HepG2 (cell line): ENCODE results near the gene GPS1. TPM values are rescaled to one million over a fixed set of nuclear protein-coding genes. Genes with fewer than 3 reads are reported as not detected.
A peak's percentile ranks its signal among the peaks of the same experiment; 100 is the strongest.

Experiments
- BHLHE40 ChIP-seq: IDR thresholded peaks from 2 replicates; pipeline ENCODE4 v1.6.1; 2011; ENCODE audit warnings: low read length, improper control_type of control experiment
- CBX1 ChIP-seq: IDR thresholded peaks from one replicate; pipeline ENCODE4 v1.6.1; 2016; ENCODE audit warnings: antibody characterized with exemption, low read depth
- GABPA ChIP-seq, 2 experiments: IDR thresholded peaks; 2 replicates each; pipeline ENCODE4 v1.6.1; 2011 to 2016; ENCODE audit warnings: low read depth in 2 of 2, low read length in 1 of 2, missing biosample characterization in 1 of 2, missing genetic modification characterization in 1 of 2
- HDAC1 ChIP-seq: sonication (generic); formaldehyde crosslinking; IDR thresholded peaks from 2 replicates; pipeline ENCODE4 v1.5.1; 2020; ENCODE audit warnings: mild to moderate bottlenecking, missing genetic modification reagents
- HOXA5 ChIP-seq: sonication (generic); formaldehyde crosslinking; IDR thresholded peaks from 2 replicates; pipeline ENCODE4 v1.4.0; 2020; ENCODE audit warnings: missing genetic modification reagents
- MZF1 ChIP-seq: sonication (generic); formaldehyde crosslinking; IDR thresholded peaks from 2 replicates; pipeline ENCODE4 v1.8.1; 2023; ENCODE audit warnings: mild to moderate bottlenecking, missing genetic modification reagents, borderline replicate concordance
- NAIF1 ChIP-seq: sonication (generic); formaldehyde crosslinking; IDR thresholded peaks from 2 replicates; pipeline ENCODE4 v1.5.0; 2020; ENCODE audit warnings: mild to moderate bottlenecking, missing genetic modification reagents, borderline replicate concordance
- POGK ChIP-seq: sonication (generic); formaldehyde crosslinking; conservative IDR thresholded peaks from 2 replicates; pipeline ENCODE4 v1.8.0; 2022; ENCODE audit warnings: mild to moderate bottlenecking, moderate library complexity, missing genetic modification reagents
- RORA ChIP-seq: sonication (generic); formaldehyde crosslinking; IDR thresholded peaks from 2 replicates; pipeline ENCODE4 v1.5.0; 2020; ENCODE audit warnings: mild to moderate bottlenecking, missing genetic modification reagents, moderate library complexity
- SRY ChIP-seq: sonication (generic); formaldehyde crosslinking; IDR thresholded peaks from 2 replicates; pipeline ENCODE4 v1.8.0; 2022; ENCODE audit warnings: mild to moderate bottlenecking, missing genetic modification reagents
- TP53 ChIP-seq: sonication (generic); formaldehyde crosslinking; conservative IDR thresholded peaks from 2 replicates; pipeline ENCODE4 v1.4.0; 2020; ENCODE audit warnings: missing genetic modification reagents
- ZBTB20 ChIP-seq: sonication (generic); formaldehyde crosslinking; IDR thresholded peaks from 2 replicates; pipeline ENCODE4 v1.8.1; 2023; ENCODE audit warnings: missing genetic modification reagents, low read depth, mild to moderate bottlenecking, borderline replicate concordance
- ZNF160 ChIP-seq: sonication (generic); formaldehyde crosslinking; IDR thresholded peaks from 2 replicates; pipeline ENCODE4 v1.8.0; 2022; ENCODE audit warnings: mild to moderate bottlenecking, inconsistent platforms, missing genetic modification reagents
- ZNF513 ChIP-seq: sonication (generic); formaldehyde crosslinking; conservative IDR thresholded peaks from 2 replicates; pipeline ENCODE4 v1.5.0; 2020; ENCODE audit warnings: missing genetic modification reagents
- ZNF567 ChIP-seq: sonication (generic); formaldehyde crosslinking; IDR thresholded peaks from 2 replicates; pipeline ENCODE4 v1.8.1; 2023; ENCODE audit warnings: mild to moderate bottlenecking, missing genetic modification reagents, borderline replicate concordance
- ZNF674 ChIP-seq: sonication (generic); formaldehyde crosslinking; IDR thresholded peaks from 2 replicates; pipeline ENCODE4 v1.5.0; 2020; ENCODE audit warnings: low read depth, mild to moderate bottlenecking, missing genetic modification reagents
- ZNF678 ChIP-seq: sonication (generic); formaldehyde crosslinking; IDR thresholded peaks from 2 replicates; pipeline ENCODE4 v1.4.0; 2020; ENCODE audit warnings: mild to moderate bottlenecking, missing genetic modification reagents
- ZNF710 ChIP-seq: sonication (generic); formaldehyde crosslinking; IDR thresholded peaks from 2 replicates; pipeline ENCODE4 v1.5.0; 2020; ENCODE audit warnings: mild to moderate bottlenecking, missing genetic modification reagents, borderline replicate concordance
- ZNF891 ChIP-seq: sonication (generic); formaldehyde crosslinking; IDR thresholded peaks from 2 replicates; pipeline ENCODE4 v1.5.0; 2020; ENCODE audit warnings: mild to moderate bottlenecking, missing genetic modification reagents
- polyA plus RNA-seq, 8 experiments: library from polyadenylated mRNA; depleted of rRNA in 3 of 8; stranded (reverse) in 7 of 8; unstranded in 1 of 8; fragments of >200 nt; fragmentation: Illumina TruSeq in 4 of 8; extraction: Trizol in 4 of 8; gene quantifications; 2 replicates each; pipeline versions ENCODE4 v1.2.1 to v1.2.3, GENCODE V29; 2011 to 2016; ENCODE audit warnings: low read depth in 4 of 8, missing spikeins in 1 of 8, mixed read lengths in 1 of 8; ENCODE audit not compliant: insufficient read depth in 1 of 8
- total RNA-seq, 5 experiments: library from RNA; depleted of rRNA; stranded (reverse); fragments of >200 nt; fragmentation: Illumina TruSeq; extraction: Trizol; gene quantifications; 2 replicates each; pipeline ENCODE4 v1.2.3, GENCODE V29; 2016; ENCODE audit warnings: low read depth in 1 of 5
- TF ChIP-seq, protein P1 (sequence below): sonication (generic); formaldehyde crosslinking; IDR thresholded peaks from 2 replicates; pipeline ENCODE4 v1.4.0; 2020; ENCODE audit warnings: mild to moderate bottlenecking, missing genetic modification reagents, borderline replicate concordance

GPS1 gene
- total and polyA plus RNA-seq, 2 of the 13 experiments (the other 11 are each of a cell fraction or from before 2014, with no cell fraction given) = 124 to 128 TPM

GRCh38 chr17:82101767-82102679 is 50.3 kb downstream of the GPS1 start (continued):
- TF ChIP-seq ZNF710 (CRISPR knock-in tag) = peak; percentile 54; the same call in 1 of the 2 replicates
- TF ChIP-seq ZBTB20 = no peak; the same call in 1 of the 2 replicates
- no peak; the same call in 1 of the 2 replicates for TF ChIP-seq HDAC1
- TF ChIP-seq SRY (CRISPR knock-in tag) = peak; percentile 59; the same call in 1 of the 2 replicates
- TF ChIP-seq ZNF891 = peak; percentile 82
- TF ChIP-seq RORA (CRISPR knock-in tag) = no peak
- no peak for TF ChIP-seq TP53 (CRISPR knock-in tag)
- no peak; the same call in 1 of the 2 replicates for TF ChIP-seq ZNF678 (CRISPR knock-in tag)
- TF ChIP-seq GABPA (IDR thresholded peaks at IDR 0.05; ENCODE audit: low read depth, low read length) = no peak
- peak; percentile 64 for TF ChIP-seq GABPA (CRISPR knock-in tag; IDR thresholded peaks at IDR 0.05; ENCODE audit: low read depth)
- TF ChIP-seq, protein P1, sequence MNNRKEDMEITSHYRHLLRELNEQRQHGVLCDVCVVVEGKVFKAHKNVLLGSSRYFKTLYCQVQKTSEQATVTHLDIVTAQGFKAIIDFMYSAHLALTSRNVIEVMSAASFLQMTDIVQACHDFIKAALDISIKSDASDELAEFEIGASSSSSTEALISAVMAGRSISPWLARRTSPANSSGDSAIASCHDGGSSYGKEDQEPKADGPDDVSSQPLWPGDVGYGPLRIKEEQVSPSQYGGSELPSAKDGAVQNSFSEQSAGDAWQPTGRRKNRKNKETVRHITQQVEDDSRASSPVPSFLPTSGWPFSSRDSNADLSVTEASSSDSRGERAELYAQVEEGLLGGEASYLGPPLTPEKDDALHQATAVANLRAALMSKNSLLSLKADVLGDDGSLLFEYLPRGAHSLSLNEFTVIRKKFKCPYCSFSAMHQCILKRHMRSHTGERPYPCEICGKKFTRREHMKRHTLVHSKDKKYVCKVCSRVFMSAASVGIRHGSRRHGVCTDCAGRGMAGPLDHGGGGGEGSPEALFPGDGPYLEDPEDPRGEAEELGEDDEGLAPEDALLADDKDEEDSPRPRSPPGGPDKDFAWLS (CRISPR knock-in tag) = no peak
- peak; percentile 63; the same call in 1 of the 2 replicates for TF ChIP-seq ZNF160
- TF ChIP-seq POGK (CRISPR knock-in tag) = peak; percentile 91
- TF ChIP-seq BHLHE40 = no peak
- 0 out of 2 replicates have a peak, but pooled peaks have one; percentile 50 for TF ChIP-seq ZNF567 (CRISPR knock-in tag)
- no peak for TF ChIP-seq NAIF1 (CRISPR knock-in tag)
- TF ChIP-seq ZNF674 = no peak
- TF ChIP-seq HOXA5 (CRISPR knock-in tag) = 0 out of 2 replicates have a peak, but pooled peaks have one; percentile 44
- no peak for TF ChIP-seq MZF1
- peak; percentile 61; the same call in 1 of the 2 replicates for TF ChIP-seq ZNF513 (CRISPR knock-in tag)
- TF ChIP-seq CBX1 = peak; percentile 66
